Measurements from ENCODE around the gene OPALIN. TPM values are rescaled to one million over a fixed set of nuclear protein-coding genes. Genes with fewer than 3 reads are reported as not detected.

The OPALIN gene
- total RNA-seq, 2 donors from 2014 or later: 0.17 TPM; not detected in 1

DNA sequence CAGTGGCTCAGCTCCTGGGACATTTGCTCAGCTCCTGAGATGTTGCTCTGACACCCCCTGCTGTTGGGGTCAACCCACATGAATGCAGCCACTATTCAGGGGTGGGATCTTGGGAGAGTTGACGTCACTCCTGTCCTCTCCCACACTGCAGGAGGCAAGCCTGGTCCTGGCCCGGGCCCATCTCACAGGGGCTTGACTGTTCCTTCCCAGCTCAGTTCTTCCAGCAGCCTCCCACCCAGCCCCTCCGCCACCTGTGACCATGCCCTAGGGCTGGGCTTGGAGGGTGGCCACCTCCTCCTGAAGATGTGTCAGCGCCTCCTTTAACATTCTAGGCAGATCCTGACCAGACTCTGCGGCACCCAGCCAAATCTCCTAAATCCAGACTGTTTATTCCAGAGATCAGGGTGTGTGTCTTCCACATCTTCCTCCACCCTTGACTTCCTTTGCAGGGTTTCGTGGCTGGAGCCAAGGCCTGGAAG lies 19.1 kb upstream of the OPALIN start:
- TF ChIP-seq POLR2AphosphoS5 (IDR thresholded peaks at IDR 0.05): no peak
- no peak for DNase-seq (ENCODE audit: low spot score)
- no peaks in the 10 kb centered on the region for H3K9me3 ChIP-seq
- no peaks in the 10 kb centered on the region for H3K27me3 ChIP-seq (replicated peaks; ENCODE audit: insufficient read depth)
- H3K27ac ChIP-seq: no peak overlapping the region
- WGBS: 45% methylated on average over 6 of the region's 6 CpGs
- H3K4me1 ChIP-seq (replicated peaks): peaks cover 17% of the 10 kb centered on the region
- H3K4me3 ChIP-seq: no peak overlapping the region
- H3K36me3 ChIP-seq: no peaks in the 10 kb centered on the region
- intact Hi-C loops (cut with DNase I): loop anchor here (5.0 kb wide), 1 partner anchor 134 kb away; the partner anchor contains the start of gene TLL2

GRCh38 chr10:96376483-96376882 lies 17.7 kb upstream of the OPALIN start:
- Histone ChIP-seq H3K4me1 (replicated peaks) (peaks cover 7% of the 10 kb centered on the region), H3K4me3 (no peak overlapping the region), H3K27ac (no peak overlapping the region), H3K9me3 (no peaks in the 10 kb centered on the region), H3K36me3 (no peaks in the 10 kb centered on the region), H3K27me3 (replicated peaks; ENCODE audit: insufficient read depth) (no peaks in the 10 kb centered on the region)
- TF ChIP-seq POLR2A (IDR thresholded peaks at IDR 0.05): no peak
- TF ChIP-seq CTCF (IDR thresholded peaks at IDR 0.05): no peak
- no peak for TF ChIP-seq POLR2AphosphoS5 (IDR thresholded peaks at IDR 0.05)
- 53% methylated on average over 7 of the region's 7 CpGs for WGBS
- DNase-seq (ENCODE audit: low spot score): no peak
- intact Hi-C loops (cut with DNase I): loop anchor here (5.0 kb wide), 1 partner anchor 136 kb away; the partner anchor contains the start of gene TLL2

DNA sequence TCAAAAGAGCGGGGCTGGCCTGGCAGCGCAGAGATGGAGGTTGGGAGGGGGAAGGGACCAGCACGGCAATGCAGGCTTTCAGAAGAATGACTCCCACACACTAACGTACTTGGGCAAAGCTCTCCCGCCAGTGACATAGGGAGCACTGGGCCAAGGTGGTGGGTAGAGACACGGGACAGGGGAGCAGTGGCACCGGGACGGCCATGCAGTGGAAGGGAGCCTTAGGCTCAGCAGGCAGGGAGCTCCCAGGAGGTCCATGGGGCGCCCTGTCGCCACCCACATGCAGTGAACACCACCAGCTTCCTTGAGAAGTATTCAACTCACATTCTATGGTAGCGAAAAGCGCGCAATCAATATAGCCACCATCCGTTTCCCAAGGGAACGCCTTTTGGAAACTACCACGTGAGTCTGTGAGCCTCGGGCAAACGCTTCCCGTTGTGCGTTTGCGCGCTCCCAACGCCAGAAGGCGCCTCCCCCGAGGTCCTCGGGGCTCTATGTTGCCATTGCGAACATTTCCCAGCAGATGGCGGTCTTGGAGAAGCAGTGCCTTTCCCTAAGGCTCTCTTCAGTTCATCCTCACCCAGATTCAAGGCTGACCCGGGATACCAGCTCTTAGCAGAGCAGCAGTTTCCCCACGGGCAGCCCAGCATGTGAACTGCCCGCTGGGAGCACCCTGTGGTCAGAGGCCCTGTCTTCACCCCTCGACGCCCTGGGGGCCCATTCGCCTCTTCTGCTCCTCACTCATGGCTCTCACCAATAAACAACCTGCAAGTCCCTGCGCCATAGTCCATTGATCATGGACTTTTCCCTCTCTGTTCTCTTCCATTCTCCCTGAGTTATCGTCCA lies 16.4 kb upstream of the OPALIN start:
- Histone ChIP-seq H3K27ac (no peak overlapping the region), H3K36me3 (no peaks in the 10 kb centered on the region), H3K9me3 (no peaks in the 10 kb centered on the region), H3K27me3 (replicated peaks; ENCODE audit: insufficient read depth) (no peaks in the 10 kb centered on the region), H3K4me3 (peak overlapping the region; percentile 12 to 30), H3K4me1 (replicated peaks) (no peaks in the 10 kb centered on the region)
- intact Hi-C loops (cut with DNase I): loop anchor here (5.0 kb wide), 1 partner anchor 137 kb away; the partner anchor contains the start of gene TLL2
- WGBS: 7% methylated on average over 36 of the region's 36 CpGs
- TF ChIP-seq CTCF (IDR thresholded peaks at IDR 0.05): peak; percentile 66 to 97 (median 92)
- TF ChIP-seq POLR2A (IDR thresholded peaks at IDR 0.05): no peak
- peak; percentile 85 for TF ChIP-seq POLR2AphosphoS5 (IDR thresholded peaks at IDR 0.05)
- DNase-seq (ENCODE audit: low spot score): peak; percentile 83

DNA sequence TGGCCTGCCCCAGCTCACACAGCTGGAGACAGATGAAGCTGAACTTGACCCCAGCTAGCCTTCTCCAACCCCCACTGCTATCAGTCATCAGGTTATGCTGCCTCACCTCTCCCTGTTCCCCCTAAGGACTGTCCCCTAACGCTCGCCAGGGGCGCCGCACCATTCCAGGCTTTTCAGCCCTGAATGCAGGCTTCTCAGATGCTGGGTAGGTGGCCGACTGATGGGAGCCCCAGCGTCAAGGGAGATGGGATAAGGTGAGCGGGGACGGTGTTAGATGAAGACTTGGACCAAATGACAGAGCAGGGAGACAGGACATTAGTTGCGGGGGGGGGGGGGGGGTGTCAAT lies 15.8 kb upstream of the OPALIN start:
- intact Hi-C loops (cut with DNase I): no loop called here
- Histone ChIP-seq H3K4me3 (peak overlapping the region in 1 of 2 donors; percentile 30), H3K27me3 (replicated peaks; ENCODE audit: insufficient read depth) (no peaks in the 10 kb centered on the region), H3K36me3 (no peaks in the 10 kb centered on the region), H3K4me1 (replicated peaks) (no peaks in the 10 kb centered on the region), H3K27ac (no peak overlapping the region), H3K9me3 (no peaks in the 10 kb centered on the region)
- DNase-seq (ENCODE audit: low spot score): no peak
- TF ChIP-seq POLR2AphosphoS5 (IDR thresholded peaks at IDR 0.05): no peak
- TF ChIP-seq POLR2A (IDR thresholded peaks at IDR 0.05): no peak
- no peak for TF ChIP-seq CTCF (IDR thresholded peaks at IDR 0.05)
- WGBS: 34% methylated on average over 9 of the region's 9 CpGs

- 81% methylated on average over 5 of the region's 5 CpGs for WGBS
- TF ChIP-seq POLR2A (IDR thresholded peaks at IDR 0.05) (no peak), CTCF (IDR thresholded peaks at IDR 0.05) (no peak), POLR2AphosphoS5 (IDR thresholded peaks at IDR 0.05) (no peak)
- Histone ChIP-seq H3K27me3 (replicated peaks; ENCODE audit: insufficient read depth) (no peaks in the 10 kb centered on the region), H3K4me3 (no peak overlapping the region), H3K36me3 (no peaks in the 10 kb centered on the region), H3K27ac (no peak overlapping the region), H3K4me1 (replicated peaks) (no peaks in the 10 kb centered on the region), H3K9me3 (no peaks in the 10 kb centered on the region)
- intact Hi-C loops (cut with DNase I): no loop called here
- DNase-seq (ENCODE audit: low spot score): no peak
Observed at GRCh38 chr10:96374004-96374403, 15.2 kb upstream of the OPALIN start.

Data from prostate gland (tissue), 2 donors.